HUES48 (cell line): Measurements from ENCODE around the gene MCAM.

Source experiments
- H3K27ac ChIP-seq: one replicate; pipeline ENCODE4 v1.7.0; 2013; ENCODE audit warnings: low read depth, low read length, inconsistent platforms
- H3K27me3 ChIP-seq: 2 replicates; pipeline ENCODE4 v1.6.1; 2013; ENCODE audit warnings: mild to moderate bottlenecking, low read length; ENCODE audit not compliant: control insufficient read depth, insufficient read depth
- H3K36me3 ChIP-seq: 2 replicates; pipeline ENCODE4 v1.6.1; 2013; ENCODE audit warnings: low read length; ENCODE audit not compliant: control insufficient read depth, insufficient read depth
- H3K4me1 ChIP-seq: 2 replicates; pipeline ENCODE4 v1.6.1; 2013; ENCODE audit warnings: mild to moderate bottlenecking, low read length; ENCODE audit not compliant: control insufficient read depth, insufficient read depth
- H3K4me3 ChIP-seq: 2 replicates; pipeline ENCODE4 v1.5.1; 2013; ENCODE audit warnings: mild to moderate bottlenecking, low read depth, low read length
- H3K9ac ChIP-seq: 2 replicates; pipeline ENCODE4 v1.6.1; 2013; ENCODE audit warnings: mild to moderate bottlenecking, low read depth, low read length, moderate library complexity
- H3K9me3 ChIP-seq: 2 replicates; pipeline ENCODE4 v1.6.1; 2013; ENCODE audit warnings: low read length; ENCODE audit not compliant: control insufficient read depth, insufficient read depth

MCAM gene

GRCh38 chr11:119300198-119300964 is 16.5 kb downstream of the MCAM start:
- no peak overlapping the region for H3K9ac ChIP-seq
- H3K9me3 ChIP-seq, result no peaks in the 10 kb centered on the region
- H3K27me3 ChIP-seq, result no peaks in the 10 kb centered on the region
- H3K27ac ChIP-seq, result no peak overlapping the region
- no peak overlapping the region for H3K4me3 ChIP-seq
- H3K36me3 ChIP-seq, result peaks cover 89% of the 10 kb centered on the region
- H3K4me1 ChIP-seq, result no peaks in the 10 kb centered on the region

GRCh38 chr11:119299416-119299815 is 17.5 kb downstream of the MCAM start:
- H3K4me1 ChIP-seq, result no peaks in the 10 kb centered on the region
- H3K4me3 ChIP-seq, result no peak overlapping the region
- H3K36me3 ChIP-seq, result peaks cover 88% of the 10 kb centered on the region
- H3K27ac ChIP-seq, result no peak overlapping the region
- H3K9me3 ChIP-seq, result no peaks in the 10 kb centered on the region
- no peaks in the 10 kb centered on the region for H3K27me3 ChIP-seq
- H3K9ac ChIP-seq, result no peak overlapping the region

- Histone ChIP-seq H3K9me3 (no peaks in the 10 kb centered on the region), H3K36me3 (peaks cover 84% of the 10 kb centered on the region), H3K4me3 (no peak overlapping the region), H3K9ac (no peak overlapping the region), H3K4me1 (no peaks in the 10 kb centered on the region), H3K27me3 (no peaks in the 10 kb centered on the region), H3K27ac (no peak overlapping the region)
Observed at GRCh38 chr11:119298726-119299125, 18.2 kb downstream of the MCAM start.

- Histone ChIP-seq H3K36me3 (peaks cover 79% of the 10 kb centered on the region), H3K9ac (no peak overlapping the region), H3K4me1 (no peaks in the 10 kb centered on the region), H3K4me3 (no peak overlapping the region), H3K27me3 (no peaks in the 10 kb centered on the region), H3K9me3 (no peaks in the 10 kb centered on the region), H3K27ac (no peak overlapping the region)
Observed at GRCh38 chr11:119297938-119298337, 19.0 kb downstream of the MCAM start.

- Histone ChIP-seq H3K9ac (no peak overlapping the region), H3K9me3 (no peaks in the 10 kb centered on the region), H3K36me3 (peaks cover 62% of the 10 kb centered on the region), H3K4me3 (no peak overlapping the region), H3K27me3 (no peaks in the 10 kb centered on the region), H3K4me1 (no peaks in the 10 kb centered on the region), H3K27ac (no peak overlapping the region)
Observed at GRCh38 chr11:119295178-119295577, 21.8 kb downstream of the MCAM start.

GRCh38 chr11:119293461-119293860 is 23.5 kb downstream of the MCAM start:
- Histone ChIP-seq H3K36me3 (peaks cover 59% of the 10 kb centered on the region), H3K4me1 (no peaks in the 10 kb centered on the region), H3K9me3 (no peaks in the 10 kb centered on the region)

GRCh38 chr11:119290894-119291497 is 25.9 kb downstream of the MCAM start:
- Histone ChIP-seq H3K27me3 (no peaks in the 10 kb centered on the region), H3K4me3 (no peak overlapping the region), H3K36me3 (peaks cover 61% of the 10 kb centered on the region), H3K9me3 (no peaks in the 10 kb centered on the region), H3K27ac (no peak overlapping the region), H3K9ac (no peak overlapping the region), H3K4me1 (no peaks in the 10 kb centered on the region)

More at GRCh38 chr11:119293461-119293860, 23.5 kb downstream of the MCAM start:
- Histone ChIP-seq H3K27ac (no peak overlapping the region), H3K27me3 (no peaks in the 10 kb centered on the region), H3K9ac (no peak overlapping the region), H3K4me3 (no peak overlapping the region)

- no peak overlapping the region for H3K9ac ChIP-seq
- no peaks in the 10 kb centered on the region for H3K4me1 ChIP-seq
- H3K4me3 ChIP-seq, result no peak overlapping the region
- no peaks in the 10 kb centered on the region for H3K27me3 ChIP-seq
- no peak overlapping the region for H3K27ac ChIP-seq
- H3K36me3 ChIP-seq, result peaks cover 62% of the 10 kb centered on the region
- no peaks in the 10 kb centered on the region for H3K9me3 ChIP-seq
Observed at GRCh38 chr11:119288219-119288618, 28.7 kb downstream of the MCAM start.

- no peak overlapping the region for H3K4me3 ChIP-seq
- H3K9me3 ChIP-seq, result no peaks in the 10 kb centered on the region
- no peaks in the 10 kb centered on the region for H3K4me1 ChIP-seq
- H3K36me3 ChIP-seq, result peaks cover 59% of the 10 kb centered on the region
- no peak overlapping the region for H3K9ac ChIP-seq
- H3K27me3 ChIP-seq, result no peaks in the 10 kb centered on the region
- no peak overlapping the region for H3K27ac ChIP-seq
Observed at GRCh38 chr11:119285431-119285830, 31.5 kb downstream of the MCAM start.

- no peak overlapping the region for H3K4me3 ChIP-seq
- no peaks in the 10 kb centered on the region for H3K4me1 ChIP-seq
- no peak overlapping the region for H3K9ac ChIP-seq
- H3K27me3 ChIP-seq, result no peaks in the 10 kb centered on the region
- no peaks in the 10 kb centered on the region for H3K9me3 ChIP-seq
- H3K36me3 ChIP-seq, result peaks cover 64% of the 10 kb centered on the region
- no peak overlapping the region for H3K27ac ChIP-seq
Observed at GRCh38 chr11:119284344-119285157, 32.4 kb downstream of the MCAM start.

- Histone ChIP-seq H3K4me1 (no peaks in the 10 kb centered on the region), H3K9me3 (no peaks in the 10 kb centered on the region), H3K4me3 (no peak overlapping the region), H3K36me3 (peaks cover 65% of the 10 kb centered on the region), H3K27ac (no peak overlapping the region), H3K27me3 (no peaks in the 10 kb centered on the region), H3K9ac (no peak overlapping the region)
Observed at GRCh38 chr11:119282495-119282894, 34.4 kb downstream of the MCAM start.
